Astrocyte of the spinal cord (primary cell): ENCODE measurements around the gene LRRC72.
"Not testable (repeated sequence)": the region's sequence is repeated elsewhere in the genome, so short reads cannot be mapped to it uniquely, and the experiment has no call there.

Experiments
- DNase-seq: peaks from one replicate; pipeline ENCODE4 v3.0.0; 2011; ENCODE audit warnings: low read depth, low spot score
- H3K4me3 ChIP-seq: 2 replicates; pipeline ENCODE4 v1.5.1; 2011; ENCODE audit warnings: low read depth, mild to moderate bottlenecking, low read length, moderate library complexity
- CTCF ChIP-seq: IDR thresholded peaks from 2 replicates; pipeline ENCODE4 v1.5.1; 2012; ENCODE audit warnings: low read depth, mild to moderate bottlenecking, low read length, inconsistent platforms
- in situ Hi-C: cut with HindIII; loops from 2 replicates; pipeline ENCODE4 v1.10.0; 2017; ENCODE audit warnings: low sequenced_read_pairs

The LRRC72 gene

GRCh38 chr7:16524332-16524731 lies 2.3 kb upstream of the LRRC72 start:
- DNase-seq = no peak
- no peak overlapping the region for H3K4me3 ChIP-seq
- TF ChIP-seq CTCF = no peak
- in situ Hi-C loops = no loop called here

GRCh38 chr7:16528520-16528919 lies 1.9 kb downstream of the LRRC72 start:
- in situ Hi-C loops = no loop called here
- no peak overlapping the region for H3K4me3 ChIP-seq
- no peak for TF ChIP-seq CTCF
- DNase-seq = no peak

- DNase-seq = no peak
- in situ Hi-C loops = no loop called here
- no peak for TF ChIP-seq CTCF
- no peak overlapping the region for H3K4me3 ChIP-seq
Measured at GRCh38 chr7:16529697-16530096, 3.1 kb downstream of the LRRC72 start.

GRCh38 chr7:16531707-16532106 lies 5.1 kb downstream of the LRRC72 start:
- H3K4me3 ChIP-seq = no peak overlapping the region
- in situ Hi-C loops = no loop called here
- no peak for TF ChIP-seq CTCF
- no peak for DNase-seq

GRCh38 chr7:16532272-16532671 lies 5.6 kb downstream of the LRRC72 start:
- no peak overlapping the region for H3K4me3 ChIP-seq
- in situ Hi-C loops = no loop called here
- DNase-seq = no peak
- TF ChIP-seq CTCF = no peak

- no peak for TF ChIP-seq CTCF
- no peak overlapping the region for H3K4me3 ChIP-seq
- no peak for DNase-seq
- in situ Hi-C loops = no loop called here
Measured at GRCh38 chr7:16535500-16535899, 8.9 kb downstream of the LRRC72 start.

- H3K4me3 ChIP-seq, DNase-seq, in situ Hi-C loops: not testable (repeated sequence)
Measured at GRCh38 chr7:16540559-16540958, 13.9 kb downstream of the LRRC72 start.
